Activated naive CD8-positive, alpha-beta T cell treated with anti-CD3 and anti-CD28 coated beads, Interleukin-2, amount 50 U/mL, for 16 hours (primary cell): ENCODE measurements around the gene ZMYND12.

Source experiments
- DNase-seq: peaks from one replicate; pipeline ENCODE4 v3.0.0-alpha.2; 2020; ENCODE audit warnings: low read depth, low spot score

The ZMYND12 gene

DNA sequence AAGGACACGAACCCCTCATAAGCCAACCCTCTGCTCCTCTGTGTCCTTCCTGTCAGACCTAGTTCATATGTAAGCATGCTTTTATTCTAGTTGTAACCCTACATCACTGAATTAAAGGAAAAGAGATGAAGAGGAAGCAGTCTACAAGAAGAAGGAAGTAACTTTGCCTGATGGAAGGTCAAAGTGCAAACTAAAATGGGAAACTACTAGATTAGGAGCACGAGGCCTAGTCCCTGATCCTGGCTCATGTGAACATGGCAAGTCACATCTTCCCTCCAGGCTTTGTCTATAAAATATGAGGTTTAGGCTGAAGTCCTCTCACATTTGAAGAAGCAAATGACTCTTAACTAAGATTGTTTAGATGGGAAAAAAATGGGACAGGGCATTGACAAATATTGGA lies 13.2 kb downstream of the ZMYND12 start:
- no peak for DNase-seq

DNA sequence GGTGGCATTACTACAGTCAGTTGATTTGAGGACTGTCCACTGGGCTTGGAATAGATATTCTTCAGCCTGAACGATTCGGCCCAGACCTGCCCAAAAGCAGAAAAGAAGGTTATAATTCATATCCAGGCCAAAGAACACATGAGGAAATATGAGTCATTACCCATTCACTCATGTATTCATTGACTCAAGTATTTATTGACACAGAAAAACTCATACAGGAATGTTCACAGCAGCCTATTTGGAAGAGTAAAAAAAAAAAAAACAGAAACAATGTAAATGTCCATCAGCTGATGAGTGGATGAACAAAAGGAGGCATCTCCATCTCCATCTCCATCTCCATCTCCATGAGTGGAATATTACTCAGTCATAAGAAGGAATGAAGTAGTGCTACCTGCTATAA lies 15.9 kb downstream of the ZMYND12 start:
- no peak for DNase-seq

DNA sequence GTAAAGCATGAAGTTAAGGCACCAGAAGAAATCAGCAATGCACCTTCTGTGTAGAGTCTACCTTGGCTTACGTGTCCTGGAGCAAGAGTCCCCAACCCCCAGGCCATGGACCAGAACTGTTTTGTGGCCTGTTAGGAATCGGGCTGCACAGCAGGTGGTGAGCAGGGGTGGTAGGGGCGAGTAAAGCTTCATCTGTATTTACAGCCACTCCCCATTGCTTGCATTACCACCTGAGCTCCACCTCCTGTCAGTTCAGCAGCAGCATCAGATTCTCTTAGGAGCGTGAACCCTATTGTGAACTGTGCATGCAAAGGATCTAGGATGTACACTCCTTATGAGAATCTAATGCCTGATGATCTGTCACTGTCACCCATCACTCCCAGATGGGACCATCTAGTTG lies 21.5 kb downstream of the ZMYND12 start:
- no peak for DNase-seq

DNA sequence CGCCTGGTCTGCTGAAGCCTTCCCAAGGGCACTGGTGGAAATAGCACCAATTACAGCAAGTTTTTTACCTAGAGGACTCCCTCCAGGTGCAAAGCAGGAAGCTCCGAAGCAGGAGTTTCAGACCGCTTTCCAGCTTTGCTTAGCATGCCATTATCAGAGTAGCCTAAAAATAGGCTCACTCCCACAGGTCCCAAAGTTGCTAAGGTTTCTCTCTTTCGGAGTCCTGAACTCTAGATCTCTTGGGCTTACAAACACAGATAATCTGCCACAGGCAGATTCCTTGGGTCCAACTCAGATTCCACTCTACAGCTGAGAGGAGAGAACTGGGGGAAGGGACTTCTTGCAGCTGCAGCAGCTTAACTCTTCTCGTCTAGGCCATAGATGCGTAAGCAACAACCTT lies 22.5 kb downstream of the ZMYND12 start:
- DNase-seq: no peak

DNA sequence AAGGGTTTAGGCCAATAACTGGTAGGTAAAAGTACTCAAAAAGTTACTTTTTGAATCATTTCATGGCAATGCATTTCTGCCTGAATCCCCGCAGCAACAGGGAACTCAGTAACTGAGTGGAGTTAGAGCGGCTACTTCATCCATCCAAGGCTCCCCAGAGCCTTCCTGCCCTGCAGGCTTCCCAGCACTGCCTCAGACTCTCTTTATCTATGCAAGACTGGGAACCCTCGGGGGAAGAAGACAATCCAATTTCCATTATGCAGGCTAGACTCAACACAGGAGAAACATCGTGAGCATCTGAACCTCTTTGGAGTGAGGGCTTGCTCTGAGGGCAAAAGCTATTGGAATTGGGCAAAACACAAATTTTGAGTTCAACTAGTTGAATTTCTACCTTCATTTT lies 23.1 kb downstream of the ZMYND12 start:
- DNase-seq: no peak

DNA sequence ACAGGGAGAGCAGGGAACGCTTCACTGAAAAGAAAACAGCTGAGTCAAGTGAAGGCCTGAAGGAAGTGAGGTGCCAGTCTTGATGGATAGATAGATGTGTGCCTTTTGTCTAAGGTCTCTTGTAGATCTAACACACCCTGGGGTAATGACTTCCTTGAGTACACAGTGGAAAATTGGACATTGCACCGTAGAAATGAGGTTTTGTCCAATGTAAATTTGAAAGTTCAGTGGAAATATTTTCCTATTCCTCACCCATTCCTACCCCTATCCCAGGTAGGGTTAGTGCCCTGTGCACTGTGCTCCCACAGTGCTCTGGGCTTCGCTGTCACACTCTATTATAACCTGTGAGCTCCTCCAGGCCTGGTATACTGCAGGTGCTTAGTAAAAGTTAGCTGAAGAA lies 24.3 kb downstream of the ZMYND12 start:
- no peak for DNase-seq

DNA sequence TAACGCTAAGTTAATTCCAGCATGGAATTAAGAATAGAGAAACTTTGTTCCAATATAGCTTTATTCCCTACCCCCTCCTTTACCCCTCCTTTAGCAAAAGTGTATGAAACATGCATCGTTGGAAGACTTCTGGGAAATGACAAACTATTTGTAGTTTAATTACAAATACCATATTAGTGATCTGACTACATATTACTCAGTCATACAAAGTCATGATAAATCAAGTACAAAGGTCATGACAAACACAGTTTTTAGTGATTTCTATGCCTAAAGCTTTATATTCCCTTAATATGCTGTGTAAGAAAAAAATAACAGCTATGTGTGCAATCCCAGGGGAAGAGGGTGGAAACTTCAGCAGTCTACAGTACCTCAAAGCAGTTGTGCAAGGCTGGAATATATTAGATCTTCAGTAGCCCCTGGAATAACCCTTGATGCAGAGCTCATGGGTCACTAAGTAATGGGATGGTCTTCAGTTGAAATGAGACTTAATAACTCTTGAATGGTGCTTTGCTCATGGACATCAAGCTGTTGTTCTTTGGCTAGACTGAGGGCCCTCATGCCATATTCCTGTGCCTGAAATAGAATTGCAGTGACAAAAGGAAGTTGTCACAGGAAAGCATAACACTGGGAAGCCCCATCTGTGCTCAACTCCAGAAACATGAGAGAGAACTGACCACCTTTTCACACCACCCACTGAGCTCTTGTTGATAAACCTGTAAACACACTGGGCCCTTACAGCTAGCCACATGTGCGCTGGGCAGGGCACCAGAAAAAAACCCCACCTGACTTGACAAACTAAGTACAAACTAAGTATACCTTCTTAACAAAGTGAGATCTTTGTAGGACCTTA lies 25.3 kb downstream of the ZMYND12 start:
- DNase-seq: no peak

DNA sequence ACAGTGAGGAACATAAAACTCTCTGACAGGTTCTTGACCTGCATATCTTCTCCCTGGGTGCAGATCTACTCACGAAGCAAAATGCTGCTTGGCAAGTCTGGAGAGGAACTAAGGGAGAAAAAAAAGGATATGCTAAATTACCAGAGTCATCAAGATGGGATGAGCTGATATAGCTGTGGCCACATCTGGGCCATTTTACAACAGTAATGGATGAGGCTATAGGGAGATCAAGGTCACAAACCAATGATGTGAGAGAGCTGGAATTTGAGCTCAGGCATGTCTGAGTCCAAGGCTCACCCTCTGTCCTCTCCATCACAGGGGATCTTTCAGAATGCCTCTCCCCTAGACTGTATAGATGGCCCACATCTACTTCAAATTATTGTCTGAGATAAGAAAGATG lies 26.2 kb downstream of the ZMYND12 start:
- DNase-seq: no peak

DNA sequence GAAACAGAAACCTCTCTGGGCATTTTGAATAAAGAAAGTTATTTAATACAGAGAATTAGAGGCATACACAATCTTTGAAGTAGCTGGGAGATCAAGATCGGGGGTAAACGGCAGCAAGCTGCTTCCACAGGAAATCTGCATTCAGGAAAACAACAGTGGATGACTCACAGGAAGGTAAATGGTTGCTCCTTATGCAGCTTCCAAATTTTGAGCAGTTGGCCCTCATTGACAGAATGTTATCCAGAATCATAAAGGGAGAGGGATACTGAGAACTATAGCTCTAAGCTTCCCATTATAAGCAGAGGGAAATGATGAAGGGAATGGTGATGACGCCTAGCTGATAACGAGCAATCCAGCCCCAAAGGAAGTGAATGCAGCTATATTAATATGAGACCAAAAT lies 28.6 kb downstream of the ZMYND12 start:
- no peak for DNase-seq

DNA sequence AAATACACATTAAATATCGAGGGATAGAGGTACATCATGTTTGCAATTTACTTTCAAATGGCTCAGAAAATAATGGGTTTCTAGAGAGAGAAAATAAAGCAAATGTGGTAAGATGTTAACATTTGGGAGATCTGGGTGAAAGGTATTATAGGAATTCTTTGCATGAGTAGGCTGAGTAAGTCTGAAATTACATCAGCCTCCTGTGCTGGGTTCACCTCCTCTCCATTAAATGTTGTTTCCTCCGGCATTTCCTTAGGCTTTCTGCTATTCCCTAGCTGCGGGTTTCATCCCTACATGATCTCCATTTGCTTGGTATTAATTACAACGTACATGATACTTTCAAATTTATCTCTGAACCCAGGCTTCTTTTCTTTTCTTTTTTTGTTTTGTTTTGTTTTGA lies 31.6 kb downstream of the ZMYND12 start:
- DNase-seq: no peak

DNA sequence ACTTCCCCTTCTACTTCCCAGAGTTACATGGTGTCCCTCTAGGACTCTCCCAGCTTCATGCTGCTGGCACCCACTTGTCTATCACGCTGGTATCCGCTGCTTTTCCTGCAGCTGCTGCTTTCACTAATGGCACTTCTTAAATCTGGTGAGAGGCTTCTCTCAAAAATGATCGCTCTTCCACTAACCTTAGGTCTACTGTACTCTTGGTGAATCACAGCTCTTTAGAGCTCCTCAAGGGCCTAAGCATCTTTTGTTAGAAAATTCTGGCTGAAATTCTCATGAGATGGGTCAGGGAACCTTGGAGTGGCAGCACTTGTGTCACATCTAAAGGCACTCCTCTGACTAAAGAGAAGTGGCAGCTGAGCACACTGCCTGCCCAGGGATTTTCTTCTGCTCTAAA lies 32.1 kb downstream of the ZMYND12 start:
- DNase-seq: no peak

DNA sequence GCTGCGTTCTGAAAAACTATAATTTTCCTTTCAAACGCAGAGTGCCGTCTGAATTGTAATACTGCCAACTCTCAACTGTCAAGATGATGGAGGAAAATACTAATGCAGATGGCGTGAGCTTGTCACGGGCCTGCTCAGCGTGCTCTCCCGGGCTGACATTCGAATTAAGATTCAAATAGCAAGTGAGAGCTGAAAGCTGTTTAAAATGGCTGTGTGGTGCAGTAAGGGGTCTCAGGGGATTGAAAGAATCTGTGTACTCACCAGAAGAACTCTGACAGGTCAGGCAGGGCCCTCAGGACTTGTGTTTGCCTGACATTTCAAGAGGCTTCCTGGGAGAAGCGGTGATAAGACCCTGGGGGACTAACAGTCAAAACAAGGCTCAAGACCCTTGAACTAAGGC lies 33.1 kb downstream of the ZMYND12 start:
- DNase-seq: no peak

DNA sequence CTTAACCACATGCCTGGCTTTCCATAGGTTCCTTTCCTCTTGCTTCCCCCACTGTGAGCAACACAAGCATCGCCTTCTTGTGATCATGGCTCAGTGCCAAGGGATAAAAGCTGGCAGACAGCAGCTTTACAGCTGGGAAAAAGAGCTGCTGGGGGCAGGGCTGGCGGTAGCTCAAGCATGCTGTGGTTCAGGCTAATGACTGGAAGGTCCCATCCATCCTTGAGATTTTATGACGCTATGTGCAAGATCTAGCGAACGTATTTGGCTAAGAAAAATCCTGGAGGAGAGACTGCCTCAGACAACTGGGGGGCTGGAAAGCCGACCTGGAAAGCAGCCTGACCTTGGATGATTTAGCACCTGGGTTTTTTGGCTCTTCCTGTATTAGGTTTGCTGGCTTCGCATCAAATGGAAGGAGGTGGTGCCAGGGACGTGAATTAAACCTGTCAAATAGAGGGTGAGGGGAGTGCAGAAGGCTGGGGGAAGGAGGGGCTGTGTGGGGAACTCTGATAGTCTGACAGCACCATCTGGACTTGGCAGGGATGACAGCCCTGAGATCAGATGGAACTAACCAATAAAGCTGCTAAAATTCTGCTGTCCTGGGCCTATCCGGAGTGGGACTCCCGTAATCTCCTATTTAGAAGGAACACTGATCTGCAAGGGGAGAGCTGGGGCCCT lies 34.8 kb downstream of the ZMYND12 start:
- DNase-seq: no peak

DNA sequence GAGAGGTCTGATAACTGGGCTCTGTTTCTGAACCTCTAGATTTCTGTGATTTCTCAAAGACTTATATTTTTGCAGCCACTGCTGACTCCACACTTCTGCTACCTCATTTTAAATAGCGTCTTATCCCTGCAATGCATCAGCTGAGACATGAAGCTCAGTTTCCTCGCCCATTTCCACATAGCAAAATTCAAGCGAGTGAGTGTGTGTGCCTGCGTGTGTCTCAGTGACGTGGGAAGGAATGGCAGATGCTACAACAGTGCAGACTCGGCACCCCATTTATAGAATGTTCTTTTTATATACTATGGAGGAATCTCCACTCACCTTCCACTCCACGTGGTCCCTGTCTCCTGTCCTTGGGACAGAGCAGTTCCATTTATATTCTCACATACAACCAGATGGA lies 35.7 kb downstream of the ZMYND12 start:
- no peak for DNase-seq

DNA sequence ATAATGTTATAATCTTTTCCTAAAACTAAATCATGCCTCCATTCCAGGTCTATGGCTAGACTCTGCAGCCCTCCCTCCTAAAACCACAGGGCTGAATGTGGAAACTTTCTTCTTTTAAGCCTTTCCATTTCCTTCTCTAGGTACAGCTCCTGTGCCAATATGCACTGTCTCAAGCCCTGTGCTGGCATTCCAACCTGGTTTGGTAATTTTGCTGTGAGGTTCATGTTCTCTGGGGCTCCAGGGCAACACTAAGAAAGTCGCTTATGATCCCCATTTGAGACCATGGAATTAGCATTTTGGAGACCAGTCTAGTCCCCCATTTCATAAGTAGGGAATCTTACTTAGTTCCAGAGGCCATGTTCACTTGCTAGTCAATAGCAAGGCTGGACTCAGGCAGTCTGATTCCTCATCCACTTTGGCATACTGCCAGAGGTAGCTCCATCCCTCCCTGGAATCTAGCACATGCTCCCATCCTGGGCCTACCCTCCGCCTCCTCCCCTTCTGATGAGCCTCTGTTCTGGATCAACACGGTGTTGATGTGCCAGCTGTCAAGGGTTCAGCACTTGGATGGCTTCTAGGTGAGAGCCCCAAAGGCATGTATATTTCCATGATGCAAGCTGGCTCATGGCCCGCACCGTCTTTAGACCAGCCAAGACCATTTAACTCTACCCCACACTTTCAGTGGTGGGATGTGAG lies 36.5 kb downstream of the ZMYND12 start:
- no peak for DNase-seq

DNA sequence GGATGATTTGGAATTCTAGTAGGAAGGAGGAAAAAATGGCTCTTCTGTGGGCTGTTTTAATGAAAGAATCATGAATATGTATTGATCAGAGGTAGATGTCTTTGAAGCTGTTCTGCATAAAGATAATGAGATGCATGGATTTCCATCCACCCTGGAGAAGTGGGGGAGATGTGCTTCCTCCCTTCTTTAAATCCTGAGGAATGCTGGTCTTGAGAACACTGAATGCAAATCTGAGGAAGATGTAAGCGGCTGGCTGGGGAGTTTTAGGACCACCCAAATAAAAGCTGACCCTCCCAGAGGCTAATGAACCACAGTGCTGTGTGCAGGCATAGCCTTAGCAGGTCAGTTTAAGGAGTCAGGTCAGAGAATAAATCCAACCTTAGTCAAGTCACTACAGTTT lies 37.3 kb downstream of the ZMYND12 start:
- no peak for DNase-seq

DNA sequence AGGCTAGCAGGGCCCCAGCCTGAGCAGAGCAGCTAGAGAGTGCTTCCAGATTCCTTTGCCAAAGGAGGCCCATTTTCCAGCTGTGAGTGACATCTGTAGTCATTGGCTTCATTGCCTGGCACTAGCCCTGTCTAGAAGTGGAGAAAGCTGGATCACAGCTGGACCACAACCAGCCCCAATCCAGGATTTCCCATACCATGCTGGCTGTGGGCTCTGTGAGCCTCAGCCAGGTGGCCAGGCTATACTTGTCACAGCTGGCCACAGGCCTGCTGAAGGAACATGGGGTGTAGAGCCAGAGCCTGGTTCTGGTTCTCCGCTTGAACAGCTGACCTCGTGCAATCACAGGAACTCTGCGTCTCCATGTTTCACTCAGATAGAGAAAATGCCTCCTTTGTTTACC lies 38.7 kb downstream of the ZMYND12 start:
- DNase-seq: no peak

DNA sequence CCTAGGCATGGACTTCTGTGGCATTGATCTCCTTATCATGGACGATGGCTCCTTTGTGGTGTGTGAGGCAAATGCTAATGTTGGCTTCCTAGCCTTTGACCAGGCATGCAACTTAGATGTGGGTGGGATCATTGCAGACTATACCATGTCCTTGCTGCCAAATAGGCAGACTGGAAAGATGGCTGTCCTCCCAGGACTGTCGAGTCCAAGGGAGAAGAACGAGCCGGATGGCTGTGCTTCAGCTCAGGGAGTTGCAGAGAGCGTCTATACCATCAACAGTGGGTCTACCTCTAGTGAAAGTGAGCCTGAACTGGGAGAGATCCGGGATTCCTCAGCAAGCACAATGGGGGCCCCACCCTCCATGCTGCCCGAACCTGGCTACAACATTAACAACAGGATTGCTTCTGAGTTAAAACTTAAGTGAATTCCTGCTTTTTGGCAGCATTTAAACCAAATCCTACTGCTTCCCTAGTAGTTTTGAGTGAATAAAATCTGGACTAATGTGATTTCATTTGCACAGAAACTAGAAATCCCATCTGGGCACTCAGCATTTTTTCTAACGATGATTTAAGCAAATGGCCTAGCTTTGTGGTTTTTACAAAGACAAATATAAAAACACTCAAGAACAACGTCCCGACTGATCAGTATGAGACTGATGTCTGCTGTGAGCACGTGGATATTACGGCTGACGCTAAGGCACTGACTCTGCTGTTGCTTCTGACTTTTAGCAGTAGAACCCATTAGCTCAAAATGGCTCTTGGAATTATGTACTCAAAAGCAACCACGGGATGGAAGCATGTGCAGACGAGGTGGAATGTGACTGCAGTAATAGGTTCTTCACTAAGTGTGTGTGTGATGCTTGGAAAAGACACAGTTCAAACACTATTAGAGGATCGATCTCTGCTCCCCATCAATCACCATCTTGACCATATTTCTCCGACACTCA lies 41.0 kb downstream of the ZMYND12 start:
- no peak for DNase-seq

DNA sequence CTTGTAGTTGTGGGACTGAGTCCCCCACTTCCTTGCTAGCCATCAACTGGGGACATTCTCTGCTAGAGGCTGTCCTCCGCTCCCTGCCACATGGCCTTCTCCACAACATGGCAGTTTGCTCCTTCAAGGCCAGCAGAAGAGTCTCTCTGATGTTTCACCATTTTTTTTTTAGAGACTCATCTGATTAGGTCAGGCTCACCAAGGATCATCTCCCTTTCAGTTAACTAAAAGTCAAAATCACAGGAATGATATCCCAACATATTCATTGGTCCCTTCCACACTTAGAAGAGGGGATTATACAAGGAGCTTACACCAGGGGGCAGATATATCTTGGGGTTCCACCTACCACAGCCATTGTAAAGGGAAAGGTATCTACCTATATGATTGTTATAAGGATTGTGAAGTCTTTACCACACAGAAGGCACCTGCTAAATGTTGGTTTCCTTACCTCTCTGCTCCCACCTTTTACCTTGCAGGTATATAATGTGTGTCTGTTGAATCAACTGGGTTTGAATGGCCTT lies 51.9 kb downstream of the ZMYND12 start:
- no peak for DNase-seq

DNA sequence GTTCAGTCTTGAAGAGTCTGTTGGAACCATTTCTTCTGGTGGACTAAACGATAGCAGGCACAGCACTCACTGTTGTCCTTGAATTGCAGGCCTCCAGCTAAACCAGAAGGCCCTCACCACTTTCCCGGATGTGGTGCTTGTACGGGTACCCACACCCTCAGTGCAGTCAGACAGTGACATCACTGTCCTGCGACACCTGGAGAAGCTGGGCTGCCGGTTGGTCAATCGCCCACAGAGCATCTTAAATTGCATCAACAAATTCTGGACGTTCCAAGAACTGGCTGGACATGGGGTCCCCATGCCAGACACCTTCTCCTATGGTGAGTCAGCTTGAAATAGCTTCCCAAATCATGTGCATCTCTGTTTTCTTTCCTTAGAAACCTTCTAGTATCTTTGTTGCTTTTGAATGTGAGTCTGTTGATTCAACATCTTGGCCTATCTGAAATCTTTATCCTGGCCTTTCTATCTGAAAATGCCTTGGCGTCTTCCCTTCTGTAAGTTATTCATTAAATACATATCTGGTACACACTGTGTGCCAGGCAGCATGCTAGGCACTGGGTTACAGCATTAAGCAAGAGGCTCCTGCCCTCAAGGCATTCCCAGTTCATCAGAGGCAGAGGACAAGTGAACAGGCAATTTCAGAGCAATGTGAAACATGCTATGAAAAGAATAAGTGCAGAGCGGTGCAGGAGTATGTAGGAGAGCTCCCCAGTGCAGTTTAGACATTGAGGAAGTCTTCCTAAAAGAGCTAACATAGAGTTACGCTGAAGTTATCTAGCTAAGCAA lies 56.3 kb downstream of the ZMYND12 start:
- no peak for DNase-seq
